Esophagus muscularis mucosa (tissue), 4 donors: ENCODE results near the gene GNAT1. TPM values are rescaled to one million over a fixed set of nuclear protein-coding genes. Genes with fewer than 3 reads are reported as not detected.

ENCODE experiments used
- DNase-seq: peaks from one replicate; pipeline ENCODE4 v3.0.0-alpha.2; 2017; ENCODE audit errors: extremely low spot score
- H3K27ac ChIP-seq, 4 donors: fragments of 200-600 bp; sonication (generic); replicated peaks in 1 of 4; 1 replicate in 3 of 4; 2 replicates in 1 of 4; pipeline ENCODE4 v1.5.1; 2016 to 2019; ENCODE audit warnings: mild to moderate bottlenecking in 1 of 4
- H3K27me3 ChIP-seq, 4 donors: fragments of 200-600 bp; sonication (generic); one replicate each; pipeline versions ENCODE4 v1.5.1 to v1.6.0; 2016 to 2019
- H3K36me3 ChIP-seq, 4 donors: fragments of 200-600 bp; sonication (generic); one replicate each; pipeline ENCODE4 v1.5.1; 2016 to 2019
- H3K4me1 ChIP-seq, 4 donors: fragments of 200-600 bp; sonication (generic); one replicate each; pipeline ENCODE4 v1.5.1; 2016 to 2019
- H3K4me3 ChIP-seq, 4 donors: fragments of 200-600 bp; sonication (generic); 1 replicate in 2 of 4; 2 replicates in 2 of 4; pipeline ENCODE4 v1.5.1; 2016 to 2019; ENCODE audit warnings: mild to moderate bottlenecking in 4 of 4, moderate library complexity in 1 of 4
- H3K9me3 ChIP-seq, 4 donors: fragments of 200-600 bp; sonication (generic); 1 replicate in 3 of 4; 2 replicates in 1 of 4; pipeline ENCODE4 v1.5.1; 2016 to 2019
- CTCF ChIP-seq, 3 experiments: fragments of 200-600 bp in 2 of 3; fragments of 450-650 bp in 1 of 3; sonication (generic) in 2 of 3; IDR thresholded peaks; one replicate each; pipeline ENCODE4 v1.5.1; 2017 to 2019; ENCODE audit warnings: antibody characterized with exemption in 3 of 3, mild to moderate bottlenecking in 2 of 3, moderate library complexity in 1 of 3
- EP300 ChIP-seq: sonication (generic); formaldehyde crosslinking; IDR thresholded peaks from one replicate; pipeline ENCODE4 v1.6.1; 2017; ENCODE audit warnings: antibody characterized with exemption
- POLR2A ChIP-seq: fragments of 450-650 bp; IDR thresholded peaks from one replicate; pipeline ENCODE4 v1.6.1; 2017; ENCODE audit warnings: antibody characterized with exemption, moderate library complexity, mild to moderate bottlenecking, low read depth
- POLR2AphosphoS5 ChIP-seq, 2 donors: sonication (generic); formaldehyde crosslinking; IDR thresholded peaks; one replicate each; pipeline ENCODE4 v1.6.1; 2017; ENCODE audit warnings: antibody characterized with exemption in 2 of 2
- WGBS: methylation state at CpG from one replicate; pipeline ENCODE4 v1.1.5; 2018; 5-methylcytosine and 5-hydroxymethylcytosine counted together
- intact Hi-C: fragments of 100-400 bp; cut with DNase I; formaldehyde crosslinking; loops from one replicate; pipeline ENCODE4 v1.15.1; 2023
- total RNA-seq, 4 donors: library from RNA; depleted of rRNA; stranded (reverse); fragments of >200 nt; gene quantifications; one replicate each; pipeline versions ENCODE4 v1.1.0 to v1.2.1, GENCODE V29; 2016

GNAT1 gene
- total RNA-seq, 4 donors from 2014 or later: not detected

GRCh38 chr3:50204804-50205412 is 13.5 kb downstream of the GNAT1 start, which contains the start of gene SLC38A3:
TSS of gene SLC38A3 (plus strand) at chr3:50205271. CDS start at chr3:50214200, 8,929 bp downstream.
- H3K4me3 ChIP-seq: peak within 1 kb of the TSS; percentile 44 to 56 (median 48)
- TF ChIP-seq EP300: no peak
- no peak for TF ChIP-seq CTCF (IDR thresholded peaks at IDR 0.05)
- no peak for TF ChIP-seq POLR2A
- no peak for TF ChIP-seq POLR2AphosphoS5 (IDR thresholded peaks at IDR 0.05)
- H3K9me3 ChIP-seq: no peaks in the 10 kb centered on the region
- peaks cover 0 to 78% (median 29%) of the 10 kb centered on the region in 4 donors for H3K27me3 ChIP-seq
- intact Hi-C loops: no loop called here
- DNase-seq: no peak
- H3K27ac ChIP-seq: no peak within 1 kb of the TSS
- 2% methylated on average over 29 of the region's 41 CpGs for WGBS
- no peaks in the 10 kb centered on the region for H3K36me3 ChIP-seq
- peaks cover 16 to 19% (median 18%) of the 10 kb centered on the region in 4 donors for H3K4me1 ChIP-seq

- TF ChIP-seq POLR2AphosphoS5 (IDR thresholded peaks at IDR 0.05) (no peak), POLR2A (no peak), CTCF (IDR thresholded peaks at IDR 0.05) (no peak)
- intact Hi-C loops: no loop called here
- Histone ChIP-seq H3K27ac (no peak overlapping the region), H3K27me3 (peaks cover 0 to 73% (median 29%) of the 10 kb centered on the region in 4 donors), H3K4me1 (peaks cover 16 to 19% (median 18%) of the 10 kb centered on the region in 4 donors), H3K36me3 (no peaks in the 10 kb centered on the region), H3K4me3 (peak overlapping the region; percentile 44 to 56 (median 48)), H3K9me3 (no peaks in the 10 kb centered on the region)
- WGBS: 13% methylated on average over 31 of the region's 67 CpGs
- no peak for DNase-seq
Observed at GRCh38 chr3:50205413-50206276, 14.2 kb downstream of the GNAT1 start.

- Histone ChIP-seq H3K27me3 (peaks cover 0 to 54% (median 27%) of the 10 kb centered on the region in 4 donors), H3K4me3 (no peak overlapping the region), H3K4me1 (peaks cover 16 to 19% (median 18%) of the 10 kb centered on the region in 4 donors), H3K36me3 (no peaks in the 10 kb centered on the region), H3K9me3 (no peaks in the 10 kb centered on the region), H3K27ac (no peak overlapping the region)
- intact Hi-C loops: no loop called here
- no peak for DNase-seq
- TF ChIP-seq CTCF (IDR thresholded peaks at IDR 0.05): no peak
- TF ChIP-seq EP300: no peak
- no peak for TF ChIP-seq POLR2A
- no peak for TF ChIP-seq POLR2AphosphoS5 (IDR thresholded peaks at IDR 0.05)
- 97% methylated on average over 13 of the region's 17 CpGs for WGBS
Observed at GRCh38 chr3:50207359-50208042, 16.1 kb downstream of the GNAT1 start.

GRCh38 chr3:50208677-50209344 is 17.4 kb downstream of the GNAT1 start:
- Histone ChIP-seq H3K4me1 (peaks cover 16 to 19% (median 18%) of the 10 kb centered on the region in 4 donors), H3K4me3 (no peak overlapping the region), H3K36me3 (no peaks in the 10 kb centered on the region), H3K27ac (no peak overlapping the region), H3K9me3 (no peaks in the 10 kb centered on the region), H3K27me3 (peaks cover 0 to 41% (median 15%) of the 10 kb centered on the region in 4 donors)
- intact Hi-C loops: no loop called here
- no peak for TF ChIP-seq CTCF (IDR thresholded peaks at IDR 0.05)
- no peak for TF ChIP-seq EP300
- TF ChIP-seq POLR2A: no peak
- no peak for TF ChIP-seq POLR2AphosphoS5 (IDR thresholded peaks at IDR 0.05)
- 65% methylated on average over 6 of the region's 14 CpGs for WGBS
- DNase-seq: no peak
